HepG2 (cell line): Measurements from ENCODE around the gene PRPF4. TPM values are rescaled to one million over a fixed set of nuclear protein-coding genes. Genes with fewer than 3 reads are reported as not detected.

Source experiments
- ADNP ChIP-seq: sonication (generic); formaldehyde crosslinking; IDR thresholded peaks from 2 replicates; pipeline ENCODE4 v1.4.0; 2020; ENCODE audit warnings: missing genetic modification reagents
- GABPA ChIP-seq, 2 experiments: IDR thresholded peaks; 2 replicates each; pipeline ENCODE4 v1.6.1; 2011 to 2016; ENCODE audit warnings: low read depth in 2 of 2, low read length in 1 of 2, missing biosample characterization in 1 of 2, missing genetic modification characterization in 1 of 2
- KLF16 ChIP-seq, 2 experiments: sonication (generic) in 1 of 2; formaldehyde crosslinking in 1 of 2; IDR thresholded peaks; 2 replicates each; pipeline versions ENCODE4 v1.6.1 to v1.8.0; 2016 to 2023; ENCODE audit warnings: missing genetic modification reagents in 2 of 2, missing compliant biosample characterization in 1 of 2
- KMT2B ChIP-seq: IDR thresholded peaks from 2 replicates; pipeline ENCODE4 v1.6.1; 2016; ENCODE audit warnings: missing genetic modification reagents, missing compliant biosample characterization
- MED8 ChIP-seq: sonication (generic); formaldehyde crosslinking; IDR thresholded peaks from 2 replicates; pipeline ENCODE4 v1.8.1; 2023; ENCODE audit warnings: mild to moderate bottlenecking, missing genetic modification reagents; ENCODE audit not compliant: insufficient replicate concordance
- MXI1 ChIP-seq: IDR thresholded peaks from 3 replicates; pipeline ENCODE4 v1.6.1; 2012; ENCODE audit warnings: low read depth, low read length, inconsistent platforms, borderline replicate concordance
- NFE2L2 ChIP-seq: fragments of 150-350 bp; IDR thresholded peaks from 2 replicates; pipeline ENCODE4 v1.6.1; 2014; ENCODE audit warnings: low read length
- SALL2 ChIP-seq: sonication (generic); formaldehyde crosslinking; IDR thresholded peaks from 2 replicates; pipeline ENCODE4 v1.8.1; 2023; ENCODE audit warnings: mild to moderate bottlenecking, missing genetic modification reagents, inconsistent platforms
- SMYD3 ChIP-seq: sonication (generic); formaldehyde crosslinking; IDR thresholded peaks from 2 replicates; pipeline ENCODE4 v1.8.1; 2023; ENCODE audit warnings: mild to moderate bottlenecking, missing genetic modification reagents
- SP1 ChIP-seq, 2 experiments: fragments of 450-650 bp in 1 of 2; sonication (generic) in 1 of 2; formaldehyde crosslinking in 1 of 2; IDR thresholded peaks; 2 replicates each; pipeline versions ENCODE4 v1.4.0 to v1.6.1; 2016 to 2020; ENCODE audit warnings: missing genetic modification reagents in 1 of 2
- SSRP1 ChIP-seq: IDR thresholded peaks from 2 replicates; pipeline ENCODE4 v1.6.1; 2016; ENCODE audit warnings: control low read depth
- TAF1 ChIP-seq: sonication (generic); formaldehyde crosslinking; IDR thresholded peaks from 2 replicates; pipeline ENCODE4 v1.4.0; 2020; ENCODE audit warnings: missing genetic modification reagents
- TBX2 ChIP-seq: sonication (generic); formaldehyde crosslinking; IDR thresholded peaks from 2 replicates; pipeline ENCODE4 v1.5.0; 2020; ENCODE audit warnings: missing genetic modification reagents, mild to moderate bottlenecking, borderline replicate concordance
- ZBTB21 ChIP-seq: sonication (generic); formaldehyde crosslinking; IDR thresholded peaks from 2 replicates; pipeline ENCODE4 v1.4.0; 2020; ENCODE audit warnings: missing genetic modification reagents
- ZBTB7A ChIP-seq: sonication (generic); formaldehyde crosslinking; IDR thresholded peaks from 2 replicates; pipeline ENCODE4 v1.8.0; 2022; ENCODE audit warnings: mild to moderate bottlenecking, missing genetic modification reagents
- ZMYM4 ChIP-seq: sonication (generic); formaldehyde crosslinking; IDR thresholded peaks from 2 replicates; pipeline ENCODE4 v1.8.1; 2023; ENCODE audit warnings: mild to moderate bottlenecking, missing genetic modification reagents
- ZNF513 ChIP-seq: sonication (generic); formaldehyde crosslinking; conservative IDR thresholded peaks from 2 replicates; pipeline ENCODE4 v1.5.0; 2020; ENCODE audit warnings: missing genetic modification reagents
- ZNF543 ChIP-seq: sonication (generic); formaldehyde crosslinking; IDR thresholded peaks from 2 replicates; pipeline ENCODE4 v1.4.0; 2020; ENCODE audit warnings: mild to moderate bottlenecking, missing genetic modification reagents
- ZNF549 ChIP-seq: sonication (generic); formaldehyde crosslinking; IDR thresholded peaks from 2 replicates; pipeline ENCODE4 v1.5.0; 2020; ENCODE audit warnings: missing genetic modification reagents
- ZNF572 ChIP-seq: sonication (generic); formaldehyde crosslinking; IDR thresholded peaks from 2 replicates; pipeline ENCODE4 v1.5.1; 2020; ENCODE audit warnings: mild to moderate bottlenecking, missing genetic modification reagents
- ZNF644 ChIP-seq: IDR thresholded peaks from 2 replicates; pipeline ENCODE4 v1.6.1; 2016; ENCODE audit warnings: low read depth
- ZNF678 ChIP-seq: sonication (generic); formaldehyde crosslinking; IDR thresholded peaks from 2 replicates; pipeline ENCODE4 v1.4.0; 2020; ENCODE audit warnings: mild to moderate bottlenecking, missing genetic modification reagents
- ZNF776 ChIP-seq: sonication (generic); formaldehyde crosslinking; IDR thresholded peaks from 2 replicates; pipeline ENCODE4 v1.4.0; 2020; ENCODE audit warnings: mild to moderate bottlenecking, missing genetic modification reagents
- polyA plus RNA-seq, 8 experiments: library from polyadenylated mRNA; depleted of rRNA in 3 of 8; stranded (reverse) in 7 of 8; unstranded in 1 of 8; fragments of >200 nt; fragmentation: Illumina TruSeq in 4 of 8; extraction: Trizol in 4 of 8; gene quantifications; 2 replicates each; pipeline versions ENCODE4 v1.2.1 to v1.2.3, GENCODE V29; 2011 to 2016; ENCODE audit warnings: low read depth in 4 of 8, missing spikeins in 1 of 8, mixed read lengths in 1 of 8; ENCODE audit not compliant: insufficient read depth in 1 of 8
- total RNA-seq, 5 experiments: library from RNA; depleted of rRNA; stranded (reverse); fragments of >200 nt; fragmentation: Illumina TruSeq; extraction: Trizol; gene quantifications; 2 replicates each; pipeline ENCODE4 v1.2.3, GENCODE V29; 2016; ENCODE audit warnings: low read depth in 1 of 5
- TF ChIP-seq, protein P1 (sequence below): sonication (generic); formaldehyde crosslinking; IDR thresholded peaks from 2 replicates; pipeline ENCODE4 v1.8.0; 2022; ENCODE audit warnings: mild to moderate bottlenecking, missing genetic modification reagents, borderline replicate concordance
- TF ChIP-seq, protein P2 (sequence below): sonication (generic); formaldehyde crosslinking; IDR thresholded peaks from 2 replicates; pipeline ENCODE4 v1.4.0; 2020; ENCODE audit warnings: missing genetic modification reagents
- TF ChIP-seq, protein P3 (sequence below): sonication (generic); formaldehyde crosslinking; IDR thresholded peaks from 2 replicates; pipeline ENCODE4 v1.5.0; 2020; ENCODE audit warnings: missing genetic modification reagents

PRPF4 gene
- total and polyA plus RNA-seq, 2 of the 13 experiments (the other 11 are each of a cell fraction or from before 2014, with no cell fraction given): 10.3 to 49.0 TPM

- TF ChIP-seq ADNP (CRISPR knock-in tag): no peak
- peak; percentile 22 for TF ChIP-seq MED8 (CRISPR knock-in tag)
- TF ChIP-seq KLF16 (CRISPR knock-in tag; IDR thresholded peaks at IDR 0.05): peak in 1 of 2 experiments; percentile 92; a peak in 2 of 4 replicates
- TF ChIP-seq TAF1 (CRISPR knock-in tag): peak; percentile 71; the same call in 1 of the 2 replicates
- TF ChIP-seq, protein P1, sequence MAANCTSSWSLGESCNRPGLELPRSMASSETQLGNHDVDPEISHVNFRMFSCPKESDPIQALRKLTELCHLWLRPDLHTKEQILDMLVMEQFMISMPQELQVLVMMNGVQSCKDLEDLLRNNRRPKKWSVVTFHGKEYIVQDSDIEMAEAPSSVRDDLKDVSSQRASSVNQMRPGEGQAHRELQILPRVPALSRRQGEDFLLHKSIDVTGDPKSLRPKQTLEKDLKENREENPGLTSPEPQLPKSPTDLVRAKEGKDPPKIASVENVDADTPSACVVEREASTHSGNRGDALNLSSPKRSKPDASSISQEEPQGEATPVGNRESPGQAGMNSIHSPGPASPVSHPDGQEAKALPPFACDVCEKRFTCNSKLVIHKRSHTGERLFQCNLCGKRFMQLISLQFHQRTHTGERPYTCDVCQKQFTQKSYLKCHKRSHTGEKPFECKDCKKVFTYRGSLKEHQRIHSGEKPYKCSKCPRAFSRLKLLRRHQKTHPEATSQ: no peak
- no peak for TF ChIP-seq ZNF678
- TF ChIP-seq SALL2 (CRISPR knock-in tag): peak; percentile 96
- peak; percentile 95; the same call in 1 of the 2 replicates for TF ChIP-seq ZMYM4 (CRISPR knock-in tag)
- peak; percentile 68 for TF ChIP-seq GABPA (IDR thresholded peaks at IDR 0.05; ENCODE audit: low read depth, low read length)
- peak; percentile 89 for TF ChIP-seq GABPA (CRISPR knock-in tag; IDR thresholded peaks at IDR 0.05; ENCODE audit: low read depth)
- TF ChIP-seq, protein P2, sequence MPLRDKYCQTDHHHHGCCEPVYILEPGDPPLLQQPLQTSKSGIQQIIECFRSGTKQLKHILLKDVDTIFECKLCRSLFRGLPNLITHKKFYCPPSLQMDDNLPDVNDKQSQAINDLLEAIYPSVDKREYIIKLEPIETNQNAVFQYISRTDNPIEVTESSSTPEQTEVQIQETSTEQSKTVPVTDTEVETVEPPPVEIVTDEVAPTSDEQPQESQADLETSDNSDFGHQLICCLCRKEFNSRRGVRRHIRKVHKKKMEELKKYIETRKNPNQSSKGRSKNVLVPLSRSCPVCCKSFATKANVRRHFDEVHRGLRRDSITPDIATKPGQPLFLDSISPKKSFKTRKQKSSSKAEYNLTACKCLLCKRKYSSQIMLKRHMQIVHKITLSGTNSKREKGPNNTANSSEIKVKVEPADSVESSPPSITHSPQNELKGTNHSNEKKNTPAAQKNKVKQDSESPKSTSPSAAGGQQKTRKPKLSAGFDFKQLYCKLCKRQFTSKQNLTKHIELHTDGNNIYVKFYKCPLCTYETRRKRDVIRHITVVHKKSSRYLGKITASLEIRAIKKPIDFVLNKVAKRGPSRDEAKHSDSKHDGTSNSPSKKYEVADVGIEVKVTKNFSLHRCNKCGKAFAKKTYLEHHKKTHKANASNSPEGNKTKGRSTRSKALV (CRISPR knock-in tag): peak; percentile 84
- no peak for TF ChIP-seq SP1 (IDR thresholded peaks at IDR 0.05)
- TF ChIP-seq SP1 (CRISPR knock-in tag; IDR thresholded peaks at IDR 0.05): peak; percentile 85
- TF ChIP-seq ZNF543: peak; percentile 82; the same call in 1 of the 2 replicates
- TF ChIP-seq MXI1: peak; percentile 95; the same call in 2 of the 3 replicates
- peak; percentile 43; the same call in 1 of the 2 replicates for TF ChIP-seq ZNF644 (CRISPR knock-in tag)
- TF ChIP-seq SMYD3 (CRISPR knock-in tag): peak; percentile 19; the same call in 1 of the 2 replicates
- peak; percentile 27; the same call in 1 of the 2 replicates for TF ChIP-seq SSRP1 (CRISPR knock-in tag)
- TF ChIP-seq ZNF513 (CRISPR knock-in tag): no peak
- TF ChIP-seq NFE2L2: no peak
- peak; percentile 92 for TF ChIP-seq TBX2 (CRISPR knock-in tag)
- TF ChIP-seq, protein P3, sequence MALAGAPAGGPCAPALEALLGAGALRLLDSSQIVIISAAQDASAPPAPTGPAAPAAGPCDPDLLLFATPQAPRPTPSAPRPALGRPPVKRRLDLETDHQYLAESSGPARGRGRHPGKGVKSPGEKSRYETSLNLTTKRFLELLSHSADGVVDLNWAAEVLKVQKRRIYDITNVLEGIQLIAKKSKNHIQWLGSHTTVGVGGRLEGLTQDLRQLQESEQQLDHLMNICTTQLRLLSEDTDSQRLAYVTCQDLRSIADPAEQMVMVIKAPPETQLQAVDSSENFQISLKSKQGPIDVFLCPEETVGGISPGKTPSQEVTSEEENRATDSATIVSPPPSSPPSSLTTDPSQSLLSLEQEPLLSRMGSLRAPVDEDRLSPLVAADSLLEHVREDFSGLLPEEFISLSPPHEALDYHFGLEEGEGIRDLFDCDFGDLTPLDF: peak; percentile 90
- peak; percentile 44; the same call in 1 of the 2 replicates for TF ChIP-seq ZNF776 (CRISPR knock-in tag)
- no peak for TF ChIP-seq ZBTB21 (CRISPR knock-in tag)
- TF ChIP-seq ZNF572 (CRISPR knock-in tag): no peak
- TF ChIP-seq ZNF549 (CRISPR knock-in tag): no peak
- TF ChIP-seq KMT2B: peak; percentile 93
- TF ChIP-seq ZBTB7A (CRISPR knock-in tag): peak; percentile 94
These were observed 64.7 kb downstream of the PRPF4 start, which contains the start of gene WDR31 (continued) for GRCh38 chr9:113340011-113340699.
